Mesodermal cell (in vitro differentiated cells): Measurements from ENCODE around the gene A2ML1.
"Not testable (repeated sequence)": the region's sequence is repeated elsewhere in the genome, so short reads cannot be mapped to it uniquely, and the experiment has no call there.

Experiments
- H3K27ac ChIP-seq: 2 replicates; pipeline ENCODE4 v1.7.0; 2013; ENCODE audit warnings: mild to moderate bottlenecking, low read depth, low read length, moderate library complexity; ENCODE audit not compliant: severe bottlenecking
- H3K36me3 ChIP-seq: 2 replicates; pipeline ENCODE4 v1.7.1; 2013; ENCODE audit warnings: mild to moderate bottlenecking, low read length, moderate library complexity; ENCODE audit not compliant: control insufficient read depth, insufficient read depth
- H3K4me1 ChIP-seq: one replicate; pipeline ENCODE4 v1.7.1; 2013; ENCODE audit warnings: mild to moderate bottlenecking, low read length; ENCODE audit not compliant: insufficient read depth, control insufficient read depth, poor library complexity, severe bottlenecking
- H3K4me3 ChIP-seq: 2 replicates; pipeline ENCODE4 v1.7.0; 2013; ENCODE audit warnings: low read length, control low read depth, mild to moderate bottlenecking; ENCODE audit not compliant: insufficient read depth, poor library complexity, severe bottlenecking; ENCODE audit errors: extremely low read depth
- H3K9me3 ChIP-seq: 2 replicates; pipeline ENCODE4 v1.7.1; 2013; ENCODE audit warnings: mild to moderate bottlenecking, low read length, moderate library complexity; ENCODE audit not compliant: control insufficient read depth
- WGBS, 2 experiments: methylation state at CpG; one replicate each; pipeline ENCODE4 v1.1.5; 2013; ENCODE audit warnings: missing lambda C conversion rate in 2 of 2; ENCODE audit not compliant: insufficient coverage in 2 of 2; 5-methylcytosine and 5-hydroxymethylcytosine counted together

The A2ML1 gene

DNA sequence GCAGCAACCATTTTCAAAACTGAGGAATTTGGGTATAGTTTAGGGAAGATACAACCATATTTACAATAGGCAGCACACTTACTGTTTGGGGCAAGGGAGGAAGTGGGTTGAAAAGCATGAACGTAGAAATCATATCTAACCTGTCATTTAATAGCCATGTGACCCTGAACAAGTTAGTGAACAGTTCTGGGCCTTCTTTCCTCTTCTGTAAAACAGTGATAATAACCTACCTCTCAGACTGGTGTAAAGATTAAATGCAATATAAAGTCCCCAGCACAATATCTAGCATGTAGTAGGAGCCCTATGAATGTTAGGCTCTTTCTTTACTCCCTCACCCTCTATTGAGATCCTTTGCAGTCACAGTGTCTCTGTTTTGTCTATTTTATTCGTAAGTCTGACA is 33.5 kb downstream of the A2ML1 start:
- no peaks in the 10 kb centered on the region for H3K9me3 ChIP-seq
- WGBS, 2 experiments: no CpG with 5 or more reads among the region's 2 CpGs
- H3K36me3 ChIP-seq: no peaks in the 10 kb centered on the region
- no peak overlapping the region for H3K4me3 ChIP-seq
- no peak overlapping the region for H3K27ac ChIP-seq
- H3K4me1 ChIP-seq: no peaks in the 10 kb centered on the region

- not testable (repeated sequence) for H3K4me3 ChIP-seq, H3K36me3 ChIP-seq, H3K4me1 ChIP-seq, H3K9me3 ChIP-seq, H3K27ac ChIP-seq
- 93 to 100% methylated on average over 1 to 2 of the region's 4 CpGs for WGBS, 2 experiments
Observed at GRCh38 chr12:8859448-8859847, 37.0 kb downstream of the A2ML1 start.

GRCh38 chr12:8860165-8860961 is 37.9 kb downstream of the A2ML1 start:
- Histone ChIP-seq H3K27ac (no peak overlapping the region), H3K4me3 (no peak overlapping the region)
- 90 to 94% methylated on average over 2 to 6 of the region's 10 CpGs for WGBS, 2 experiments

GRCh38 chr12:8866429-8866828 is 44.0 kb downstream of the A2ML1 start:
- no peaks in the 10 kb centered on the region for H3K4me1 ChIP-seq
- no peaks in the 10 kb centered on the region for H3K36me3 ChIP-seq
- no CpG with 5 or more reads among the region's 2 CpGs for WGBS, 2 experiments
- no peak overlapping the region for H3K27ac ChIP-seq
- H3K9me3 ChIP-seq: no peaks in the 10 kb centered on the region
- no peak overlapping the region for H3K4me3 ChIP-seq

More at GRCh38 chr12:8860165-8860961, 37.9 kb downstream of the A2ML1 start:
- H3K9me3 ChIP-seq: no peaks in the 10 kb centered on the region
- no peaks in the 10 kb centered on the region for H3K4me1 ChIP-seq
- H3K36me3 ChIP-seq: no peaks in the 10 kb centered on the region

GRCh38 chr12:8867009-8867408 is 44.6 kb downstream of the A2ML1 start:
- Histone ChIP-seq H3K9me3 (no peaks in the 10 kb centered on the region), H3K36me3 (no peaks in the 10 kb centered on the region), H3K4me3 (no peak overlapping the region), H3K27ac (no peak overlapping the region), H3K4me1 (no peaks in the 10 kb centered on the region)

DNA sequence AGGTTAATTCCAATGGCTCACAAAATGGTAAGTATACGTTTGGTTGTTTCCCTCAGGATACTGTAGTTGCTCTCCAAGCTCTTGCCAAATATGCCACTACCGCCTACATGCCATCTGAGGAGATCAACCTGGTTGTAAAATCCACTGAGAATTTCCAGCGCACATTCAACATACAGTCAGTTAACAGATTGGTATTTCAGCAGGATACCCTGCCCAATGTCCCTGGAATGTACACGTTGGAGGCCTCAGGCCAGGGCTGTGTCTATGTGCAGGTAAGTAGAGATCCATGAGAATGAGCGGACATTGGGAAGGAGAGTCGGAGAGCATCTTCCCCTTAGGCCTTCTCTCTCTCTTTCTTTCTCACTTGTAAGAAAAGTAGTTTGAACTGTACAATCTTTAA is 45.4 kb downstream of the A2ML1 start:
- no peaks in the 10 kb centered on the region for H3K4me1 ChIP-seq
- H3K9me3 ChIP-seq: no peaks in the 10 kb centered on the region
- WGBS, 2 experiments: 83 to 91% methylated on average over 2 to 5 of the region's 6 CpGs
- H3K4me3 ChIP-seq: no peak overlapping the region
- H3K36me3 ChIP-seq: no peaks in the 10 kb centered on the region
- no peak overlapping the region for H3K27ac ChIP-seq

DNA sequence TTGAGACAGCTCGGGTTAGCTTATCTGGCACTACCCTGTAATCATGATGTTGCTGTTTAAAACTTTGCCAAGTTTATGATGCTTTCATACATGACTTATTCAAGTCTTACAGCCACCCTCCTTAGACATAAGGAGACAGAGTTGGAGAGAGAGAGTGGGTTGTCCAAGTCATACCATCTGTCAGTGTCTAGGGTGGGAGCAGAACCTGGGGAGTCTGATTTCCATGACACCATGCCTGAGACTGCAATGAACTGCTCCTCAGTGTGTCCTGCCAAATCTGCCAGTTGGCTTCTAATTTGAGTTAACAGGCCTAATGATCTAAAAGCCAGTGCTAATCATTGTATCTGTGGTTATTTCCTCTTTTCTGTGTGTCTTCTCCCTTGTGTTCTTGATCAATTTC is 48.2 kb downstream of the A2ML1 start:
- Histone ChIP-seq H3K4me1 (no peaks in the 10 kb centered on the region), H3K4me3 (no peak overlapping the region), H3K9me3 (no peaks in the 10 kb centered on the region), H3K27ac (no peak overlapping the region), H3K36me3 (no peaks in the 10 kb centered on the region)
- 100% methylated on average over 1 of the region's 1 CpG; no CpG with 5 or more reads in 1 of the 2 experiments for WGBS, 2 experiments

GRCh38 chr12:8871068-8871467 is 48.6 kb downstream of the A2ML1 start:
- no peaks in the 10 kb centered on the region for H3K4me1 ChIP-seq
- no peaks in the 10 kb centered on the region for H3K36me3 ChIP-seq
- H3K4me3 ChIP-seq: no peak overlapping the region
- H3K27ac ChIP-seq: no peak overlapping the region
- H3K9me3 ChIP-seq: no peaks in the 10 kb centered on the region

- 57% methylated on average over 1 of the region's 4 CpGs; no CpG with 5 or more reads in 1 of the 2 experiments for WGBS, 2 experiments
Observed at GRCh38 chr12:8876887-8877286, 54.5 kb downstream of the A2ML1 start.

GRCh38 chr12:8886502-8887284 is 64.3 kb downstream of the A2ML1 start:
- H3K27ac ChIP-seq: no peak overlapping the region
- H3K9me3 ChIP-seq: no peaks in the 10 kb centered on the region
- no peak overlapping the region for H3K4me3 ChIP-seq
- H3K36me3 ChIP-seq: no peaks in the 10 kb centered on the region
- 83 to 92% methylated on average over 2 of the region's 6 CpGs for WGBS, 2 experiments
- H3K4me1 ChIP-seq: no peaks in the 10 kb centered on the region

More at GRCh38 chr12:8876887-8877286, 54.5 kb downstream of the A2ML1 start:
- no peak overlapping the region for H3K4me3 ChIP-seq
- H3K27ac ChIP-seq: no peak overlapping the region
- no peaks in the 10 kb centered on the region for H3K9me3 ChIP-seq
- H3K4me1 ChIP-seq: no peaks in the 10 kb centered on the region
- H3K36me3 ChIP-seq: no peaks in the 10 kb centered on the region

DNA sequence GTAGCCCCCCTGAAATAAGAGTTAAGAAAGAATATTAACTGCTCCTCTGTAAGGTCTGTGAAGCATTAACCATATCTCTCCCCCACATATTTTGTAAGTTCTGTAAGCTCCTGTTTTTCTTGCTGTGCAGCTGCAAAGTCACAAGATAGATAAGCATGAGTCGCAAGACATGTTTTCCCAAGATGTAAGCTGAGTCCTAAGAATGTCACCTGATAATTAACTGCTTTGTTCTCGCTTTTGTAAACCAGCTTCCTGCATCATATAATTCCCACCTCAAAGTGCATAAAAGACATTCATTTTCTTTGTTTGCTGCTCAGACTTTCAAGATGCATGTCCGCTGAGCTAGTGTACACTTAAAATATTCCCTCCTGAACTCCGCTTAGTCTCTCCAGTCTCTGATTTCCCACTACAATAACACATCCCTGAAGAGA is 64.9 kb downstream of the A2ML1 start:
- Histone ChIP-seq H3K4me1 (no peaks in the 10 kb centered on the region), H3K9me3 (no peaks in the 10 kb centered on the region), H3K36me3 (no peaks in the 10 kb centered on the region), H3K4me3 (no peak overlapping the region), H3K27ac (no peak overlapping the region)
- WGBS, 2 experiments: 95 to 96% methylated on average over 3 to 4 of the region's 4 CpGs
